ENCODE measurements around the gene LRRC8C.

The LRRC8C gene

DNA sequence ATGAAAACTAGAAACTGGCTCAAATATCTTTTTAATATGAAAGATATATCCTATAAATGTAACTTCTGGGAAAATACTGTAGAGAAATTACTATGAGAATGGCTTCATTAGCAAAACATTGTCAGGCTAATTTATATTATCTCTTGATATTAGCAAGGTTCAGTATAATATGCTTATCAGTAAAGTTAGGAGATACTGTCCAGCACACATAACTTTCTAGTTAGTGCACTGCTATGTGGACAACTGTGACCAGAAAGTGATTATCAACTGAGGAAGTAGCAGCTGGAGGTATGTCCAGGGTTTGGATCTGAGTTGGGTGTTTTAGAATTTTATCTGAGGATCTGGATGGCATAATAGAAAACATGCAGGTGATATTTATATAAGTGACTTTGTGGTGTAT, 7.5 kb downstream of the LRRC8C start:
- Histone ChIP-seq H3K9ac (ENCODE audit: low read length) (no peak overlapping the region), H2BK15ac (replicated peaks; ENCODE audit: low read depth) (no peak overlapping the region), H2AK5ac (ENCODE audit: low read length) (no peak overlapping the region), H3K4me2 (ENCODE audit: low read length) (no peak overlapping the region), H3K4me3 (ENCODE audit: low read length) (no peak overlapping the region), H2BK120ac (ENCODE audit: low read depth, low read length) (no peak overlapping the region), H3K18ac (ENCODE audit: low read length) (no peak overlapping the region), H3K27me3 (ENCODE audit: insufficient read depth, low read length, poor library complexity) (no peaks in the 10 kb centered on the region), H2BK5ac (ENCODE audit: low read length) (no peak overlapping the region), H4K8ac (ENCODE audit: low read depth, low read length) (no peak overlapping the region), H3K23ac (ENCODE audit: low read length) (no peak overlapping the region), H3K56ac (ENCODE audit: low read length) (no peak overlapping the region), H3K27ac (ENCODE audit: low read depth, low read length) (no peak overlapping the region), H3K4me1 (ENCODE audit: control insufficient read depth, low read depth, low read length) (no peaks in the 10 kb centered on the region), H4K5ac (ENCODE audit: low read length) (no peak overlapping the region), H3K79me2 (ENCODE audit: control insufficient read depth, insufficient read depth, low read length) (no peaks in the 10 kb centered on the region), H3K36me3 (ENCODE audit: control insufficient read depth, insufficient read depth, low read length) (no peaks in the 10 kb centered on the region), H3K4ac (ENCODE audit: low read depth, low read length) (no peak overlapping the region), H3K79me1 (ENCODE audit: low read length) (no peaks in the 10 kb centered on the region)
- no peak for DNase-seq

DNA sequence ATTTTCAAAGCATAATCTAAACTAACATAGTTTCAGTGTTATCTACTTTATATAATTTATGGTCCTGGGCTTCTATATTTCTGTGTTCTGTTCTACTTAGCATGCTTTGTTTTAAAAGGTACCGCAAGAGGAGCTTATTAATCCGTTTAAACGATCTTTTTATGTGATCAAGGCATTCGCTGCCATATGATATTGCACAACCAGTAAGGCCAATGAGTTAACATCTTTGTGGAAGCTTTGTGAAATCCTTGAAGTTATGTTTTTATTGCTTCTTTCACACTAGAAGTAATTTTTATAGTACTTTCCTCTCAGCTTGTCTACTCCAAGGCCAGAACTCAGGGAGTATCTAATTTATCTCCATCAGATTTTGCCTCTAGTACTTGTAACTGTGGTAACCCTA, 8.9 kb downstream of the LRRC8C start:
- Histone ChIP-seq H3K56ac (ENCODE audit: low read length) (no peak overlapping the region), H3K23ac (ENCODE audit: low read length) (no peak overlapping the region), H3K79me2 (ENCODE audit: control insufficient read depth, insufficient read depth, low read length) (no peaks in the 10 kb centered on the region), H3K4me2 (ENCODE audit: low read length) (no peak overlapping the region), H3K4me1 (ENCODE audit: control insufficient read depth, low read depth, low read length) (no peaks in the 10 kb centered on the region), H3K79me1 (ENCODE audit: low read length) (no peaks in the 10 kb centered on the region), H3K4ac (ENCODE audit: low read depth, low read length) (no peak overlapping the region), H3K36me3 (ENCODE audit: control insufficient read depth, insufficient read depth, low read length) (no peaks in the 10 kb centered on the region), H3K27ac (ENCODE audit: low read depth, low read length) (no peak overlapping the region), H2BK120ac (ENCODE audit: low read depth, low read length) (no peak overlapping the region), H4K5ac (ENCODE audit: low read length) (no peak overlapping the region), H2BK15ac (replicated peaks; ENCODE audit: low read depth) (no peak overlapping the region), H2BK5ac (ENCODE audit: low read length) (no peak overlapping the region), H3K18ac (ENCODE audit: low read length) (no peak overlapping the region), H4K8ac (ENCODE audit: low read depth, low read length) (no peak overlapping the region), H3K9ac (ENCODE audit: low read length) (no peak overlapping the region), H2AK5ac (ENCODE audit: low read length) (no peak overlapping the region), H3K27me3 (ENCODE audit: insufficient read depth, low read length, poor library complexity) (no peaks in the 10 kb centered on the region), H3K4me3 (ENCODE audit: low read length) (no peak overlapping the region)
- no CpG with 5 or more reads among the region's 4 CpGs for WGBS (ENCODE audit: extremely low coverage, insufficient coverage, low lambda C conversion rate)
- DNase-seq: no peak

DNA sequence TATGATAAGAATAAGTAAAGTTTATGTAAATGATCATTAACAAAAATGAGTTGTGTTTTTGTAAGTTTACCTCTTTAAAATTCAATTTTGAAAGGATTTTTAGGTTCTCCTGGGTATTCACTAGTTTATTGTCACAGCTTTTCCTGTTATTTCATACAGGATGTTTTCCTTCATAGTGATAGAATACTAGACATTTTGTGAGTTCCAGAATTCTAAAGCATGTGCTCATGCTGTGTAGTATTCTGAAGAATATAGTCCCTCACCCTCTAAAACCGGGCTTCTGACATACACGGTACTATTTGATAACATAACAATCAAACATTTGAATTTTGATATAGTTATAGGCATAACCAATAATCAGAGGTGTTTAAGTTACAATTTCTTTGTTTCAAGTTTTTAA, 10.7 kb downstream of the LRRC8C start:
- Histone ChIP-seq H3K27ac (ENCODE audit: low read depth, low read length) (no peak overlapping the region), H3K23ac (ENCODE audit: low read length) (no peak overlapping the region)

DNA sequence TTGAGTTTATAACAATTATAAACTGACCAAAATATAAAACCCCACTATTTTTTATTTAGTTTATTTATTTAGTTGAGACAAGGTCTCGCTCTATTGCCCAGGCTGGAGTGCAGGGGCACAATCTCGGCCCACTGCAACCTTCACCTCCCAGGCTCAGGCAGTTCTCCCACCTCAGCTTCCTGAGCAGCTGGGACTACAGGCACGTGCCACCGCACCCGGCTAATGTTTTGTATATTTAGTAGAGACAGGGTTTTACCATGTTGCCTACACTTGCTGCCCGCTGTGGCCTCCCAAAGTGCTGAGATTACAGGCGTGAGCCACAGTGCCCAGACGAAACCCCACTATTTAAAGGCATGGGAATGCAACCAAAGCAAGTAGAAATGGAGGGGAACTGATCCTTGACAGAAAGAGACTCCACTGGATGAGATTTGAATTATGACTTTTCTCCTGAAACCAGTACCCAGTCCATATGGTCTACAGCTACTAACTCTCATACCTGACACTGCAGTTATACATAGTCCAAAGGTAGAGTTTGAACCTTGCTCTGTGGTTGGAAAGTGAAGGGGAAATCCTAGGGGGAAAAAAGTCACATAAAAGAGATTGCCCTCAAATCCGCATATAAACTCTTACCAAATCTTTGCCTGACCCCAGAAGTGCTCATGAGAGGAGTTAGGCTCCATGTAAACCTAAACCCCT, 11.3 kb downstream of the LRRC8C start:
- Histone ChIP-seq H3K4ac (ENCODE audit: low read depth, low read length) (no peak overlapping the region), H4K5ac (ENCODE audit: low read length) (no peak overlapping the region), H3K79me1 (ENCODE audit: low read length) (no peaks in the 10 kb centered on the region), H3K9ac (ENCODE audit: low read length) (no peak overlapping the region), H3K23ac (ENCODE audit: low read length) (no peak overlapping the region), H2BK120ac (ENCODE audit: low read depth, low read length) (no peak overlapping the region), H3K79me2 (ENCODE audit: control insufficient read depth, insufficient read depth, low read length) (no peaks in the 10 kb centered on the region), H3K27ac (ENCODE audit: low read depth, low read length) (no peak overlapping the region), H2BK5ac (ENCODE audit: low read length) (no peak overlapping the region), H3K56ac (ENCODE audit: low read length) (no peak overlapping the region), H3K4me2 (ENCODE audit: low read length) (no peak overlapping the region), H2BK15ac (replicated peaks; ENCODE audit: low read depth) (no peak overlapping the region), H3K4me1 (ENCODE audit: control insufficient read depth, low read depth, low read length) (no peaks in the 10 kb centered on the region), H3K4me3 (ENCODE audit: low read length) (no peak overlapping the region), H4K8ac (ENCODE audit: low read depth, low read length) (no peak overlapping the region), H3K18ac (ENCODE audit: low read length) (no peak overlapping the region), H3K36me3 (ENCODE audit: control insufficient read depth, insufficient read depth, low read length) (no peaks in the 10 kb centered on the region), H3K27me3 (ENCODE audit: insufficient read depth, low read length, poor library complexity) (no peaks in the 10 kb centered on the region), H2AK5ac (ENCODE audit: low read length) (no peak overlapping the region)
- DNase-seq: no peak
- WGBS (ENCODE audit: extremely low coverage, insufficient coverage, low lambda C conversion rate): no CpG with 5 or more reads among the region's 9 CpGs

More for the DNA sequence above, 10.7 kb downstream of the LRRC8C start:
- Histone ChIP-seq H3K79me2 (ENCODE audit: control insufficient read depth, insufficient read depth, low read length) (no peaks in the 10 kb centered on the region), H3K79me1 (ENCODE audit: low read length) (no peaks in the 10 kb centered on the region), H3K4me3 (ENCODE audit: low read length) (no peak overlapping the region), H3K4me2 (ENCODE audit: low read length) (no peak overlapping the region), H4K5ac (ENCODE audit: low read length) (no peak overlapping the region), H4K8ac (ENCODE audit: low read depth, low read length) (no peak overlapping the region), H2BK120ac (ENCODE audit: low read depth, low read length) (no peak overlapping the region), H2AK5ac (ENCODE audit: low read length) (no peak overlapping the region), H2BK5ac (ENCODE audit: low read length) (no peak overlapping the region), H3K4ac (ENCODE audit: low read depth, low read length) (no peak overlapping the region), H3K18ac (ENCODE audit: low read length) (no peak overlapping the region), H3K56ac (ENCODE audit: low read length) (no peak overlapping the region), H3K27me3 (ENCODE audit: insufficient read depth, low read length, poor library complexity) (no peaks in the 10 kb centered on the region), H3K4me1 (ENCODE audit: control insufficient read depth, low read depth, low read length) (no peaks in the 10 kb centered on the region), H3K36me3 (ENCODE audit: control insufficient read depth, insufficient read depth, low read length) (no peaks in the 10 kb centered on the region), H2BK15ac (replicated peaks; ENCODE audit: low read depth) (no peak overlapping the region), H3K9ac (ENCODE audit: low read length) (no peak overlapping the region)
- WGBS (ENCODE audit: extremely low coverage, insufficient coverage, low lambda C conversion rate): no CpG with 5 or more reads among the region's 2 CpGs
- DNase-seq: no peak

DNA sequence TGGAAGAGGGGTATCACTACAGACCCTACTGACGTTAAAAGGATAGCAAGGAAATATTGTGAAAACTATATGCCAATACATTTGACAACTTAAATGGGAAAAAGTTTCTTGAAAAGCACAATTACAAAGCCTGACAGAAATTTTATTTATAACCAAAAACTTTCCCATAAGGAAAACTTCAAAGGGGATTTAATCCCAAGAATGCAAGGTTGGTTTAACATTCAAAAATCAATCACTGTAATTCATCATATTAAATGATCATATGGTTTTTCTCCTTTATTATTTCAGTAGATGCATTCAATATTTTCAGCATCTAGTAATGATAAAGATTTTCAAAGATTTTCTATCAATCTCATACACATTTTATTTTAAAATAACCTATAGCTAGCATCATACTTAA, 13.3 kb downstream of the LRRC8C start:
- no peaks in the 10 kb centered on the region for H3K4me1 ChIP-seq (ENCODE audit: control insufficient read depth, low read depth, low read length)
- DNase-seq: no peak
- H4K8ac ChIP-seq (ENCODE audit: low read depth, low read length): no peak overlapping the region
- no peak overlapping the region for H3K18ac ChIP-seq (ENCODE audit: low read length)
- H3K23ac ChIP-seq (ENCODE audit: low read length): no peak overlapping the region
- H3K9ac ChIP-seq (ENCODE audit: low read length): no peak overlapping the region
- no peaks in the 10 kb centered on the region for H3K79me1 ChIP-seq (ENCODE audit: low read length)
- H3K27ac ChIP-seq (ENCODE audit: low read depth, low read length): no peak overlapping the region
- no peak overlapping the region for H3K4me2 ChIP-seq (ENCODE audit: low read length)
- no peak overlapping the region for H3K4me3 ChIP-seq (ENCODE audit: low read length)
- no peak overlapping the region for H3K56ac ChIP-seq (ENCODE audit: low read length)
- no peaks in the 10 kb centered on the region for H3K79me2 ChIP-seq (ENCODE audit: control insufficient read depth, insufficient read depth, low read length)
- H4K5ac ChIP-seq (ENCODE audit: low read length): no peak overlapping the region
- no CpG with 5 or more reads among the region's 1 CpG for WGBS (ENCODE audit: extremely low coverage, insufficient coverage, low lambda C conversion rate)
- H2BK5ac ChIP-seq (ENCODE audit: low read length): no peak overlapping the region
- no peaks in the 10 kb centered on the region for H3K27me3 ChIP-seq (ENCODE audit: insufficient read depth, low read length, poor library complexity)
- no peak overlapping the region for H3K4ac ChIP-seq (ENCODE audit: low read depth, low read length)
- no peak overlapping the region for H2AK5ac ChIP-seq (ENCODE audit: low read length)
- H2BK15ac ChIP-seq (replicated peaks; ENCODE audit: low read depth): no peak overlapping the region
- H3K36me3 ChIP-seq (ENCODE audit: control insufficient read depth, insufficient read depth, low read length): no peaks in the 10 kb centered on the region
- H2BK120ac ChIP-seq (ENCODE audit: low read depth, low read length): no peak overlapping the region

DNA sequence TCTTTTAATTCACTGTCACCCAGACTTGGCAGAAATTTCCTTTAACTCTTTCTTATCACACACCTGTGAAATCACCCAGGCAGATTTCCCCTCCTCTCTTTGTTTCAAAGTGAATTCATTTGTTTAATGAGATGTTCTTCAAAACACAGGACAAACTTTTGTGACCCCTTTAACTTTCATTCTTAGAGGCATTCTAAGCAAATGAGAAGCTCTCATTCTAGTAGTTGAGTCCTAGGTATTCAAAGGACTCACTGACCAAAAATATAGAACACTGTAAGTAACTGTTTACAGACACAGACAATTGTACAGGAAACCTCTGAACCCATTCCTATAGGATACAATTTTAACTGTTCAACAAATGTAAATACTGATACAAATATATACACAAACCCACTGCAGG, 16.9 kb downstream of the LRRC8C start:
- Histone ChIP-seq H3K79me1 (ENCODE audit: low read length) (no peaks in the 10 kb centered on the region), H2AK5ac (ENCODE audit: low read length) (no peak overlapping the region), H3K79me2 (ENCODE audit: control insufficient read depth, insufficient read depth, low read length) (no peaks in the 10 kb centered on the region)

More for the DNA sequence above, 16.9 kb downstream of the LRRC8C start:
- H3K27ac ChIP-seq (ENCODE audit: low read depth, low read length): no peak overlapping the region
- H4K5ac ChIP-seq (ENCODE audit: low read length): no peak overlapping the region
- no peak overlapping the region for H2BK15ac ChIP-seq (replicated peaks; ENCODE audit: low read depth)
- H3K4ac ChIP-seq (ENCODE audit: low read depth, low read length): no peak overlapping the region
- no peak overlapping the region for H2BK120ac ChIP-seq (ENCODE audit: low read depth, low read length)
- no peak overlapping the region for H3K23ac ChIP-seq (ENCODE audit: low read length)
- H3K4me3 ChIP-seq (ENCODE audit: low read length): no peak overlapping the region
- DNase-seq: peak; percentile 35
- no peak overlapping the region for H3K56ac ChIP-seq (ENCODE audit: low read length)
- no peak overlapping the region for H4K8ac ChIP-seq (ENCODE audit: low read depth, low read length)
- H3K4me2 ChIP-seq (ENCODE audit: low read length): no peak overlapping the region
- no peak overlapping the region for H3K18ac ChIP-seq (ENCODE audit: low read length)
- H3K4me1 ChIP-seq (ENCODE audit: control insufficient read depth, low read depth, low read length): no peaks in the 10 kb centered on the region
- no peak overlapping the region for H3K9ac ChIP-seq (ENCODE audit: low read length)
- no peak overlapping the region for H2BK5ac ChIP-seq (ENCODE audit: low read length)
- H3K27me3 ChIP-seq (ENCODE audit: insufficient read depth, low read length, poor library complexity): no peaks in the 10 kb centered on the region
- H3K36me3 ChIP-seq (ENCODE audit: control insufficient read depth, insufficient read depth, low read length): no peaks in the 10 kb centered on the region
